H9 (cell line): ENCODE results near the gene PGAP6. TPM values are rescaled to one million over a fixed set of nuclear protein-coding genes. Genes with fewer than 3 reads are reported as not detected.

Source experiments
- DNase-seq: peaks from one replicate; pipeline ENCODE4 v3.0.0-alpha.2; 2017
- H2AFZ ChIP-seq: one replicate; pipeline ENCODE4 v1.6.1; 2013; ENCODE audit warnings: mild to moderate bottlenecking, low read length, control low read depth, moderate library complexity
- H2AK5ac ChIP-seq: 2 replicates; pipeline ENCODE4 v1.6.1; 2013; ENCODE audit warnings: low read length, control low read depth, mixed read lengths; ENCODE audit not compliant: insufficient read length
- H2BK120ac ChIP-seq: one replicate; pipeline ENCODE4 v1.6.1; 2013; ENCODE audit warnings: low read depth, mild to moderate bottlenecking, low read length, control low read depth, inconsistent platforms; ENCODE audit not compliant: poor library complexity, severe bottlenecking
- H2BK12ac ChIP-seq: 2 replicates; pipeline ENCODE4 v1.6.1; 2013; ENCODE audit warnings: low read length, control low read depth, mixed read lengths, low read depth; ENCODE audit not compliant: insufficient read length
- H2BK15ac ChIP-seq: 2 replicates; pipeline ENCODE4 v1.6.1; 2013; ENCODE audit warnings: low read depth, low read length, control low read depth
- H2BK20ac ChIP-seq: one replicate; pipeline ENCODE4 v1.6.1; 2013; ENCODE audit warnings: low read depth, mild to moderate bottlenecking, low read length, control low read depth, inconsistent platforms; ENCODE audit not compliant: poor library complexity, severe bottlenecking
- H2BK5ac ChIP-seq: 2 replicates; pipeline ENCODE4 v1.6.1; 2013; ENCODE audit warnings: low read length, control low read depth, mixed read lengths; ENCODE audit not compliant: insufficient read length
- H3K14ac ChIP-seq: 2 replicates; pipeline ENCODE4 v1.6.1; 2013; ENCODE audit warnings: low read length, control low read depth; ENCODE audit not compliant: insufficient read depth
- H3K18ac ChIP-seq: 2 replicates; pipeline ENCODE4 v1.6.1; 2013; ENCODE audit warnings: low read depth, mild to moderate bottlenecking, mixed read lengths, low read length, control low read depth; ENCODE audit not compliant: insufficient read length
- H3K23ac ChIP-seq: 2 replicates; pipeline ENCODE4 v1.6.1; 2013; ENCODE audit warnings: low read length, control low read depth, mixed read lengths, low read depth; ENCODE audit not compliant: insufficient read length
- H3K23me2 ChIP-seq: 2 replicates; pipeline ENCODE4 v1.6.1; 2013; ENCODE audit warnings: low read depth, mild to moderate bottlenecking, mixed read lengths, low read length, control low read depth; ENCODE audit not compliant: insufficient read length, poor library complexity, severe bottlenecking
- H3K27ac ChIP-seq: 2 replicates; pipeline ENCODE4 v1.5.1; 2013; ENCODE audit warnings: low read length, control low read depth, mixed read lengths, low read depth; ENCODE audit not compliant: insufficient read length
- H3K27me3 ChIP-seq: 2 replicates; pipeline ENCODE4 v1.6.1; 2013; ENCODE audit warnings: low read length, control low read depth, inconsistent platforms; ENCODE audit not compliant: insufficient read depth
- H3K4ac ChIP-seq: 2 replicates; pipeline ENCODE4 v1.6.1; 2013; ENCODE audit warnings: low read depth, mild to moderate bottlenecking, control low read depth, inconsistent platforms, low read length, moderate library complexity
- H3K4me1 ChIP-seq: 2 replicates; pipeline ENCODE4 v1.6.1; 2013; ENCODE audit warnings: low read length, control low read depth, inconsistent platforms; ENCODE audit not compliant: insufficient read depth
- H3K4me2 ChIP-seq: 2 replicates; pipeline ENCODE4 v1.6.1; 2013; ENCODE audit warnings: low read length, control low read depth, mixed read lengths; ENCODE audit not compliant: insufficient read length, insufficient read depth
- H3K56ac ChIP-seq: 2 replicates; pipeline ENCODE4 v1.6.1; 2013; ENCODE audit warnings: low read depth, mild to moderate bottlenecking, mixed read lengths, low read length, control low read depth; ENCODE audit not compliant: insufficient read length
- H3K79me1 ChIP-seq: 2 replicates; pipeline ENCODE4 v1.6.1; 2013; ENCODE audit warnings: low read depth, mild to moderate bottlenecking, moderate library complexity, low read length, control low read depth, inconsistent platforms; ENCODE audit not compliant: insufficient read depth, poor library complexity, severe bottlenecking
- H3K79me2 ChIP-seq: 2 replicates; pipeline ENCODE4 v1.6.1; 2013; ENCODE audit warnings: low read length, control low read depth, inconsistent platforms; ENCODE audit not compliant: insufficient read depth
- H3K9ac ChIP-seq: 2 replicates; pipeline ENCODE4 v1.6.1; 2013; ENCODE audit warnings: low read length, control low read depth, mixed read lengths; ENCODE audit not compliant: insufficient read length; ENCODE audit errors: extremely low read depth
- H3K9me3 ChIP-seq: one replicate; pipeline ENCODE4 v1.6.1; 2013; ENCODE audit warnings: low read depth, low read length, inconsistent platforms; ENCODE audit not compliant: control insufficient read depth
- H3T11ph ChIP-seq: one replicate; pipeline ENCODE4 v1.6.1; 2013; ENCODE audit warnings: mild to moderate bottlenecking, low read length, control low read depth, inconsistent platforms
- H4K20me1 ChIP-seq: one replicate; pipeline ENCODE4 v1.6.1; 2013; ENCODE audit not compliant: control insufficient read depth, insufficient read length, insufficient read depth
- H4K5ac ChIP-seq: 2 replicates; pipeline ENCODE4 v1.6.1; 2013; ENCODE audit warnings: low read depth, mild to moderate bottlenecking, mixed read lengths, low read length, control low read depth; ENCODE audit not compliant: insufficient read length
- H4K8ac ChIP-seq: replicated peaks from 2 replicates; pipeline ENCODE4 v1.6.1; 2013; ENCODE audit warnings: low read length, control low read depth, mixed read lengths, low read depth; ENCODE audit not compliant: insufficient read length
- H4K91ac ChIP-seq: 2 replicates; pipeline ENCODE4 v1.6.1; 2013; ENCODE audit warnings: low read depth, mild to moderate bottlenecking, moderate library complexity, mixed read lengths, low read length, control low read depth; ENCODE audit not compliant: insufficient read length
- H3K27ac Mint-ChIP-seq, 3 experiments: 2 replicates in 2 of 3; 3 replicates in 1 of 3; pipeline ENCODE4 v1.8.0; 2020 to 2021; ENCODE audit warnings: mixed read lengths in 3 of 3, mild to moderate bottlenecking in 1 of 3, moderate library complexity in 1 of 3
- H3K27me3 Mint-ChIP-seq: 2 replicates; pipeline ENCODE4 v1.8.0; 2021; ENCODE audit warnings: low read depth, mild to moderate bottlenecking, moderate library complexity, mixed read lengths
- H3K36me3 Mint-ChIP-seq, 3 experiments: 2 replicates in 2 of 3; 3 replicates in 1 of 3; pipeline ENCODE4 v1.8.0; 2020 to 2021; ENCODE audit warnings: low read depth in 3 of 3, mixed read lengths in 3 of 3; ENCODE audit not compliant: insufficient read depth in 1 of 3
- H3K4me1 Mint-ChIP-seq, 2 experiments: 2 replicates each; pipeline ENCODE4 v1.8.0; 2020; ENCODE audit warnings: mixed read lengths in 2 of 2
- H3K4me3 Mint-ChIP-seq, 2 experiments: 2 replicates in 1 of 2; 3 replicates in 1 of 2; pipeline ENCODE4 v1.8.0; 2020 to 2021; ENCODE audit warnings: mild to moderate bottlenecking in 2 of 2, mixed read lengths in 2 of 2, moderate library complexity in 1 of 2
- H3K9me3 Mint-ChIP-seq, 2 experiments: 2 replicates in 1 of 2; 3 replicates in 1 of 2; pipeline ENCODE4 v1.8.0; 2020; ENCODE audit warnings: mild to moderate bottlenecking in 2 of 2, mixed read lengths in 2 of 2, moderate library complexity in 1 of 2
- WGBS: extraction: QIAGEN DNeasy Blood & Tissue Kit; methylation state at CpG from one replicate; pipeline ENCODE4 v1.1.7; 2013; ENCODE audit warnings: missing lambda C conversion rate, low lambda C conversion rate, mixed read lengths; ENCODE audit not compliant: insufficient read length; ENCODE audit errors: extremely low coverage; 5-methylcytosine and 5-hydroxymethylcytosine counted together
- total RNA-seq: library from RNA; stranded (reverse); gene quantifications from 2 replicates; pipeline ENCODE4 v1.2.1, GENCODE V29; 2021
- TF ChIP-seq, protein P1 (sequence below): fragments of 200-600 bp; sonication (generic); conservative IDR thresholded peaks from 3 replicates; pipeline ENCODE4 v1.8.0; 2021; ENCODE audit warnings: antibody characterized with exemption, mild to moderate bottlenecking

Gene PGAP6
- total RNA-seq, 1 experiment from 2014 or later = 111 TPM

DNA sequence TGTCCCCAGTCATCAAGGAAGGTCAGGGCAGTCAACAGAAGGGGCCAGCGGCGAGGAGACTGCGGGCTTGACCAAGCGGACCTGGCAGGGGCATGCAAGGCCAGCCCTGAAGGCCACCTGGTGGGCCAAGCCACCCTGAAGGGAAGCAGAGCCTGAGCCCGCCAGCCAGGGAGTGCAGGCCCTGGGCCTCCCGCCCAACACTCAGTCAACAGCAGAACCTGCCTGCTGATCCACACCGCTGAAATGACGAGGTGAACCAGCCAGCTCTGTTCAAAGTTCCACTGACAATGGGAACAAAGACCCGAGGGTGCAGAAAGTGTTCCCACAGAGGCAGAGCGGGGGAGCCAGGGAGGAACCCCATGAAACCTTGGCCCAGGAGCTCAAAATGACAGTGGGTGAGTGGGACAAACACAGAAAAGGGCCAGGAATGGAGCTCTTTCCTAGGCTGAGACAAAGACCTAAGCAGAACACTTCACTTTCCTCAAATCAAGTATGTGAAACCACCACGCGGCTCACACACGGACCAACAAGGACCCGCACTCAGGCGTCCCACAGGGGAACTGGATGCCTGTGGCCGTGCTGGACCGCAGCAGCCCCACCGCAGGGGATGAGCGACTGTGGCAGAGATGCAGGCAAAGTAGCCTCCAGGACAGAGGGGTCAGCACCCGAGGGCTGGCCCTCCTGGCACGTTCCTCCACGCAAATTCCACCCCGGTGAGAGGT, 41.2 kb downstream of the PGAP6 start:
- no peak overlapping the region for H2BK120ac ChIP-seq
- no CpG with 5 or more reads among the region's 23 CpGs for WGBS
- H2BK5ac ChIP-seq = no peak overlapping the region

More for the DNA sequence above, 41.2 kb downstream of the PGAP6 start:
- Histone ChIP-seq H4K5ac (no peak overlapping the region), H2AFZ (no peak overlapping the region), H3K4me1 (no peaks in the 10 kb centered on the region; the same call in 1 of the 2 replicates), H2BK15ac (no peak overlapping the region), H3K56ac (no peak overlapping the region), H3K27ac (no peak overlapping the region), H3K4ac (no peak overlapping the region), H3K79me1 (peaks cover 3% of the 10 kb centered on the region), H3K18ac (no peak overlapping the region), H3K79me2 (peaks cover 42% of the 10 kb centered on the region; the same call in 1 of the 2 replicates), H2BK12ac (no peak overlapping the region), H3K4me2 (no peak overlapping the region), H3K23me2 (no peaks in the 10 kb centered on the region), H3K9ac (no peak overlapping the region), H3K23ac (no peak overlapping the region), H3K14ac (no peak overlapping the region), H3K9me3 (no peaks in the 10 kb centered on the region), H2BK20ac (no peak overlapping the region), H2AK5ac (no peak overlapping the region), H3K27me3 (no peaks in the 10 kb centered on the region), H4K91ac (no peak overlapping the region), H4K8ac (no peak overlapping the region), H3T11ph (no peak overlapping the region), H4K20me1 (peaks cover 3% of the 10 kb centered on the region)
- DNase-seq = no peak
- Mint-ChIP-seq H3K27ac (peak overlapping the region in 2 of 3 experiments; percentile 44 to 68; a peak in 3 of 7 replicates), H3K36me3 (peaks cover 28 to 44% (median 31%) of the 10 kb centered on the region in 3 experiments), H3K4me3 (no peak overlapping the region), H3K9me3 (no peaks in the 10 kb centered on the region), H3K27me3 (no peaks in the 10 kb centered on the region), H3K4me1 (peaks cover 12 to 13% of the 10 kb centered on the region in 2 experiments)
- TF ChIP-seq, protein P1, sequence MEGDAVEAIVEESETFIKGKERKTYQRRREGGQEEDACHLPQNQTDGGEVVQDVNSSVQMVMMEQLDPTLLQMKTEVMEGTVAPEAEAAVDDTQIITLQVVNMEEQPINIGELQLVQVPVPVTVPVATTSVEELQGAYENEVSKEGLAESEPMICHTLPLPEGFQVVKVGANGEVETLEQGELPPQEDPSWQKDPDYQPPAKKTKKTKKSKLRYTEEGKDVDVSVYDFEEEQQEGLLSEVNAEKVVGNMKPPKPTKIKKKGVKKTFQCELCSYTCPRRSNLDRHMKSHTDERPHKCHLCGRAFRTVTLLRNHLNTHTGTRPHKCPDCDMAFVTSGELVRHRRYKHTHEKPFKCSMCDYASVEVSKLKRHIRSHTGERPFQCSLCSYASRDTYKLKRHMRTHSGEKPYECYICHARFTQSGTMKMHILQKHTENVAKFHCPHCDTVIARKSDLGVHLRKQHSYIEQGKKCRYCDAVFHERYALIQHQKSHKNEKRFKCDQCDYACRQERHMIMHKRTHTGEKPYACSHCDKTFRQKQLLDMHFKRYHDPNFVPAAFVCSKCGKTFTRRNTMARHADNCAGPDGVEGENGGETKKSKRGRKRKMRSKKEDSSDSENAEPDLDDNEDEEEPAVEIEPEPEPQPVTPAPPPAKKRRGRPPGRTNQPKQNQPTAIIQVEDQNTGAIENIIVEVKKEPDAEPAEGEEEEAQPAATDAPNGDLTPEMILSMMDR = no peak
